Liver (tissue), 9 donors: ENCODE data around the gene STAT3. TPM values are rescaled to one million over a fixed set of nuclear protein-coding genes. Genes with fewer than 3 reads are reported as not detected.

Experiments
- DNase-seq: peaks from one replicate; pipeline ENCODE4 v3.0.0-alpha.2; 2017; ENCODE audit warnings: low spot score
- H3K27ac ChIP-seq, 2 donors: one replicate each; pipeline ENCODE4 v1.7.0; 2013; ENCODE audit warnings: inconsistent platforms in 2 of 2, low read length in 2 of 2, control low read depth in 1 of 2, low read depth in 1 of 2, mild to moderate bottlenecking in 1 of 2
- H3K27me3 ChIP-seq, 4 donors: one replicate each; pipeline versions ENCODE4 v1.6.1 to v1.7.0; 2013; ENCODE audit warnings: low read length in 3 of 4, inconsistent platforms in 1 of 4, mild to moderate bottlenecking in 1 of 4, moderate library complexity in 1 of 4; ENCODE audit not compliant: control insufficient read depth in 4 of 4, insufficient read depth in 4 of 4
- H3K36me3 ChIP-seq, 4 donors: one replicate each; pipeline versions ENCODE4 v1.6.1 to v1.7.0; 2013; ENCODE audit warnings: low read length in 3 of 4, mild to moderate bottlenecking in 3 of 4, low read depth in 1 of 4, moderate library complexity in 1 of 4; ENCODE audit not compliant: control insufficient read depth in 4 of 4, insufficient read depth in 3 of 4
- H3K4me1 ChIP-seq, 4 donors: one replicate each; pipeline versions ENCODE4 v1.6.1 to v1.7.0; 2013; ENCODE audit warnings: low read length in 3 of 4, mild to moderate bottlenecking in 3 of 4, moderate library complexity in 1 of 4; ENCODE audit not compliant: control insufficient read depth in 4 of 4, insufficient read depth in 4 of 4
- H3K4me3 ChIP-seq, 3 donors: one replicate each; pipeline versions ENCODE4 v1.6.1 to v1.7.0; 2013; ENCODE audit warnings: low read length in 3 of 3, control low read depth in 1 of 3, low read depth in 1 of 3, mild to moderate bottlenecking in 1 of 3
- H3K9ac ChIP-seq, 2 donors: one replicate each; pipeline ENCODE4 v1.7.0; 2013; ENCODE audit warnings: low read length in 2 of 2, mild to moderate bottlenecking in 2 of 2, moderate library complexity in 2 of 2, control low read depth in 1 of 2, low read depth in 1 of 2
- H3K9me3 ChIP-seq, 4 donors: one replicate each; pipeline versions ENCODE4 v1.6.1 to v1.7.0; 2013; ENCODE audit warnings: low read length in 3 of 4; ENCODE audit not compliant: control insufficient read depth in 4 of 4
- ATF3 ChIP-seq: IDR thresholded peaks from 2 replicates; pipeline ENCODE4 v1.6.1; 2016; ENCODE audit warnings: antibody characterized with exemption
- EGR1 ChIP-seq, 2 donors: IDR thresholded peaks; 2 replicates each; pipeline ENCODE4 v1.6.1; 2016 to 2018; ENCODE audit warnings: antibody characterized with exemption in 2 of 2, low read depth in 2 of 2
- FOXA1 ChIP-seq: IDR thresholded peaks from 2 replicates; pipeline ENCODE4 v1.6.1; 2016; ENCODE audit warnings: antibody characterized with exemption
- FOXA2 ChIP-seq: IDR thresholded peaks from 2 replicates; pipeline ENCODE4 v1.6.1; 2016; ENCODE audit warnings: antibody characterized with exemption
- GABPA ChIP-seq, 2 donors: IDR thresholded peaks in 1 of 2; conservative IDR thresholded peaks in 1 of 2; 2 replicates each; pipeline ENCODE4 v1.6.1; 2016; ENCODE audit warnings: antibody characterized with exemption in 2 of 2, mild to moderate bottlenecking in 1 of 2, moderate library complexity in 1 of 2
- HNF4A ChIP-seq, 2 donors: conservative IDR thresholded peaks; 2 replicates each; pipeline ENCODE4 v1.6.1; 2016; ENCODE audit warnings: antibody characterized with exemption in 2 of 2, mild to moderate bottlenecking in 2 of 2
- HNF4G ChIP-seq: IDR thresholded peaks from 2 replicates; pipeline ENCODE4 v1.6.1; 2016; ENCODE audit warnings: antibody characterized with exemption
- JUND ChIP-seq, 2 donors: IDR thresholded peaks; 2 replicates each; pipeline ENCODE4 v1.6.1; 2016; ENCODE audit warnings: antibody characterized with exemption in 2 of 2
- MAX ChIP-seq: IDR thresholded peaks from 2 replicates; pipeline ENCODE4 v1.6.1; 2016; ENCODE audit warnings: antibody characterized with exemption
- NR2F2 ChIP-seq: IDR thresholded peaks from 2 replicates; pipeline ENCODE4 v1.6.1; 2016; ENCODE audit warnings: antibody characterized with exemption
- RAD21 ChIP-seq, 2 donors: IDR thresholded peaks; 2 replicates each; pipeline ENCODE4 v1.6.1; 2016; ENCODE audit warnings: antibody characterized with exemption in 2 of 2, mild to moderate bottlenecking in 2 of 2
- REST ChIP-seq: IDR thresholded peaks from 2 replicates; pipeline ENCODE4 v1.6.1; 2016; ENCODE audit warnings: antibody characterized with exemption, mild to moderate bottlenecking
- RXRA ChIP-seq, 2 donors: IDR thresholded peaks; 2 replicates each; pipeline ENCODE4 v1.6.1; 2017 to 2018; ENCODE audit warnings: antibody characterized with exemption in 2 of 2, mild to moderate bottlenecking in 1 of 2
- SP1 ChIP-seq: IDR thresholded peaks from 2 replicates; pipeline ENCODE4 v1.6.1; 2018; ENCODE audit warnings: antibody characterized with exemption, mild to moderate bottlenecking
- YY1 ChIP-seq: IDR thresholded peaks from 2 replicates; pipeline ENCODE4 v1.6.1; 2016; ENCODE audit warnings: antibody characterized with exemption, mild to moderate bottlenecking
- ZBTB33 ChIP-seq: IDR thresholded peaks from 2 replicates; pipeline ENCODE4 v1.6.1; 2016; ENCODE audit warnings: antibody characterized with exemption
- WGBS: extraction: QIAGEN DNeasy Blood & Tissue Kit; methylation state at CpG from one replicate; pipeline ENCODE4 v1.1.7; 2013; 5-methylcytosine and 5-hydroxymethylcytosine counted together
- polyA plus RNA-seq, 2 donors: library from polyadenylated mRNA; stranded (reverse) in 1 of 2; unstranded in 1 of 2; fragments of 200-250 nt in 1 of 2; fragments of >200 nt in 1 of 2; fragmentation: Nextera tagmentation in 1 of 2; extraction: Ambion mirVana in 1 of 2; gene quantifications; one replicate each; pipeline versions ENCODE4 v1.2.1 to v1.2.3, GENCODE V29; 2013 to 2015
- total RNA-seq, 2 donors: library from RNA; depleted of rRNA; stranded (reverse); fragments of >200 nt; gene quantifications; one replicate each; pipeline ENCODE4 v1.2.3, GENCODE V29; 2014
- donor health status: healthy.
- donor health status: healthy.
- donor health status: healthy.
- donor health status: healthy.
- donor health status: healthy.

The STAT3 gene
- total and polyA plus RNA-seq, 4 donors, result 68.7 to 301 (median 114) TPM

- no peak overlapping the region for H3K9ac ChIP-seq
These were observed 48.1 kb upstream of the STAT3 start for GRCh38 chr17:42436391-42436790.

GRCh38 chr17:42431758-42432161 is 43.5 kb upstream of the STAT3 start:
- H3K36me3 ChIP-seq, result no peaks in the 10 kb centered on the region
- H3K4me1 ChIP-seq, result peaks cover 0 to 6% (median 3%) of the 10 kb centered on the region in 4 donors
- H3K27ac ChIP-seq, result no peak overlapping the region
- TF ChIP-seq ZBTB33 (no peak), FOXA2 (no peak), RAD21 (IDR thresholded peaks at IDR 0.05) (no peak), REST (no peak), HNF4A (conservative IDR thresholded peaks at IDR 0.05) (no peak), NR2F2 (no peak), FOXA1 (no peak), SP1 (no peak), ATF3 (no peak), GABPA (IDR thresholded peaks at IDR 0.05 in 1 of 2, conservative IDR thresholded peaks at IDR 0.05 in 1 of 2) (no peak), RXRA (IDR thresholded peaks at IDR 0.05) (no peak), JUND (IDR thresholded peaks at IDR 0.05) (no peak), YY1 (no peak), EGR1 (IDR thresholded peaks at IDR 0.05; ENCODE audit: low read depth in 2 of 2) (no peak)
- DNase-seq, result no peak
- H3K4me3 ChIP-seq, result no peak overlapping the region
- H3K9ac ChIP-seq, result no peak overlapping the region
- 72% methylated on average over 3 of the region's 3 CpGs for WGBS
- H3K9me3 ChIP-seq, result no peaks in the 10 kb centered on the region
- no peaks in the 10 kb centered on the region for H3K27me3 ChIP-seq

More at GRCh38 chr17:42436391-42436790, 48.1 kb upstream of the STAT3 start:
- Histone ChIP-seq H3K27me3 (no peaks in the 10 kb centered on the region), H3K9me3 (no peaks in the 10 kb centered on the region), H3K4me3 (no peak overlapping the region), H3K36me3 (no peaks in the 10 kb centered on the region), H3K27ac (no peak overlapping the region), H3K4me1 (no peaks in the 10 kb centered on the region)
- 78% methylated on average over 6 of the region's 6 CpGs for WGBS
- no peak for DNase-seq
- TF ChIP-seq RXRA (IDR thresholded peaks at IDR 0.05), result no peak
- no peak for TF ChIP-seq HNF4G
- TF ChIP-seq MAX, result no peak
- no peak for TF ChIP-seq YY1
- TF ChIP-seq ZBTB33, result no peak
